ENCODE data around the gene PKIB.

Gene PKIB

GRCh38 chr6:122697458-122697857, 87.3 kb downstream of the PKIB start:
- DNase-seq (ENCODE audit: low read depth): no peak
- no peak overlapping the region for H3K4me3 ChIP-seq (ENCODE audit: low read length)
- TF ChIP-seq CTCF (conservative IDR thresholded peaks at IDR 0.05; ENCODE audit: low read length): no peak

GRCh38 chr6:122701666-122702065, 91.5 kb downstream of the PKIB start:
- no peak for TF ChIP-seq CTCF (conservative IDR thresholded peaks at IDR 0.05; ENCODE audit: low read length)
- no peak for DNase-seq (ENCODE audit: low read depth)
- H3K4me3 ChIP-seq (ENCODE audit: low read length): no peak overlapping the region

GRCh38 chr6:122702841-122703240, 92.6 kb downstream of the PKIB start:
- DNase-seq (ENCODE audit: low read depth): no peak
- no peak for TF ChIP-seq CTCF (conservative IDR thresholded peaks at IDR 0.05; ENCODE audit: low read length)

GRCh38 chr6:122704066-122704465, 93.9 kb downstream of the PKIB start:
- DNase-seq (ENCODE audit: low read depth): no peak
- H3K4me3 ChIP-seq (ENCODE audit: low read length): no peak overlapping the region
- no peak for TF ChIP-seq CTCF (conservative IDR thresholded peaks at IDR 0.05; ENCODE audit: low read length)

More at GRCh38 chr6:122702841-122703240, 92.6 kb downstream of the PKIB start:
- no peak overlapping the region for H3K4me3 ChIP-seq (ENCODE audit: low read length)

GRCh38 chr6:122709922-122710512, 99.8 kb downstream of the PKIB start:
- TF ChIP-seq CTCF (conservative IDR thresholded peaks at IDR 0.05; ENCODE audit: low read length): no peak
- DNase-seq (ENCODE audit: low read depth): no peak
- H3K4me3 ChIP-seq (ENCODE audit: low read length): no peak overlapping the region

- no peak for TF ChIP-seq CTCF (conservative IDR thresholded peaks at IDR 0.05; ENCODE audit: low read length)
- H3K4me3 ChIP-seq (ENCODE audit: low read length): no peak overlapping the region
- no peak for DNase-seq (ENCODE audit: low read depth)
Observed at GRCh38 chr6:122710908-122711635, 100.9 kb downstream of the PKIB start.

GRCh38 chr6:122712093-122712447, 101.9 kb downstream of the PKIB start:
- no peak for TF ChIP-seq CTCF (conservative IDR thresholded peaks at IDR 0.05; ENCODE audit: low read length)
- no peak overlapping the region for H3K4me3 ChIP-seq (ENCODE audit: low read length)
- no peak for DNase-seq (ENCODE audit: low read depth)

All from AG10803 (cell line).